ENCODE measurements around the gene SOX30. TPM values are rescaled to one million over a fixed set of nuclear protein-coding genes. Genes with fewer than 3 reads are reported as not detected.
"Not testable (repeated sequence)": the region's sequence is repeated elsewhere in the genome, so short reads cannot be mapped to it uniquely, and the experiment has no call there.

Gene SOX30
- under 0.01 TPM in 1 of 2 replicates, not detected in the other for total RNA-seq

- FAIRE-seq (no peak), DNase-seq (ENCODE audit: low read depth) (no peak)
- Histone ChIP-seq H3K4me3 (ENCODE audit: low read depth, low read length) (peak within 1 kb of the TSS; percentile 33), H3K27me3 (ENCODE audit: control insufficient read depth, insufficient read depth, low read length) (no peaks in the 10 kb centered on the region), H3K36me3 (ENCODE audit: control insufficient read depth, insufficient read depth, low read length) (no peaks in the 10 kb centered on the region)
- TF ChIP-seq, protein P1, sequence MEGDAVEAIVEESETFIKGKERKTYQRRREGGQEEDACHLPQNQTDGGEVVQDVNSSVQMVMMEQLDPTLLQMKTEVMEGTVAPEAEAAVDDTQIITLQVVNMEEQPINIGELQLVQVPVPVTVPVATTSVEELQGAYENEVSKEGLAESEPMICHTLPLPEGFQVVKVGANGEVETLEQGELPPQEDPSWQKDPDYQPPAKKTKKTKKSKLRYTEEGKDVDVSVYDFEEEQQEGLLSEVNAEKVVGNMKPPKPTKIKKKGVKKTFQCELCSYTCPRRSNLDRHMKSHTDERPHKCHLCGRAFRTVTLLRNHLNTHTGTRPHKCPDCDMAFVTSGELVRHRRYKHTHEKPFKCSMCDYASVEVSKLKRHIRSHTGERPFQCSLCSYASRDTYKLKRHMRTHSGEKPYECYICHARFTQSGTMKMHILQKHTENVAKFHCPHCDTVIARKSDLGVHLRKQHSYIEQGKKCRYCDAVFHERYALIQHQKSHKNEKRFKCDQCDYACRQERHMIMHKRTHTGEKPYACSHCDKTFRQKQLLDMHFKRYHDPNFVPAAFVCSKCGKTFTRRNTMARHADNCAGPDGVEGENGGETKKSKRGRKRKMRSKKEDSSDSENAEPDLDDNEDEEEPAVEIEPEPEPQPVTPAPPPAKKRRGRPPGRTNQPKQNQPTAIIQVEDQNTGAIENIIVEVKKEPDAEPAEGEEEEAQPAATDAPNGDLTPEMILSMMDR (IDR thresholded peaks at IDR 0.05; ENCODE audit: insufficient read depth, low read length, severe bottlenecking): no peak
Observed at GRCh38 chr5:157652377-157652692, at the start of gene SOX30. TSS of gene SOX30 (minus strand) at chr5:157652438. CDS start at chr5:157652078, 360 bp downstream.

GRCh38 chr5:157698674-157699073 is 46.4 kb upstream of the SOX30 start:
- not testable (repeated sequence) for H3K4me3 ChIP-seq (ENCODE audit: low read depth, low read length); FAIRE-seq; H3K27me3 ChIP-seq (ENCODE audit: control insufficient read depth, insufficient read depth, low read length); DNase-seq (ENCODE audit: low read depth); H3K36me3 ChIP-seq (ENCODE audit: control insufficient read depth, insufficient read depth, low read length)

DNA sequence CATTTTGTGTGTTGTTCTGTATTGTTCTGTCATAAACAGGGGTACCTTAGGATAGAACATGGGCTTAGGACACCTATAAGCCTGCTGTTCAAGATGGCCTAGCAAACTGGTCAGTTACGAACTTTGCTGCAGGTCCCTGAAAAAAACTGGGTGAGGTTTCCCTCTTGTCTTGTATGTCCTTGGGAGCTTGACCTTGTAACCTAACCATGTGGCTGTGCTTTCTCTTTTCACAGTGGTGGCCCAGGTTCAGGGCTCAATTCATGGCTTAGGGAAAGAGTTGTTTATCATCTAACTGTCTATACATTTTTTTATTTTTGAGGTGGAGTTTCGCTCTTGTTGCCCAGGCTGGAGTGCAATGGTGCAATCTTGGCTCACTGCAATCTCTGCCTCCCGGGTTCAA is 43.9 kb upstream of the SOX30 start:
- DNase-seq (ENCODE audit: low read depth); H3K27me3 ChIP-seq (ENCODE audit: control insufficient read depth, insufficient read depth, low read length); FAIRE-seq; H3K4me3 ChIP-seq (ENCODE audit: low read depth, low read length); H3K36me3 ChIP-seq (ENCODE audit: control insufficient read depth, insufficient read depth, low read length): not testable (repeated sequence)

DNA sequence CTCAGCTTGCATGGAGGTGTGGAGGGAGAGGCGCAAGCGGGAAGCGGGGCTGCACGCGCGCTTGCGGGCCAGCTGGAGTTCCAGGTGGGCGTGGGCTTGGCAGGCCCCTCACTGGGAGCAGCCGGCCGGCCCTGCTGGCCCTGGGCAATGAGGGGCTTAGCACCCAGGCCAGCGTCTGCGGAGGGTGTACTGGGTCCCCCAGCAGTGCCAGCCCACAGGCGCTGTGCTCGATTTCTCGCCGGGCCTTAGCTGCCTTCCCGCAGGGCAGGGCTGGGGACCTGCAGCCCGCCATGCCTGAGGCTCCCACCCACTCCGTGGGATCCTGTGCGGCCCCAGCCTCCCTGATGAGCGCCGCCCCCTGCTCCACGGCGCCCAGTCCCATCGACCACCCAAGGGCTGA is 41.6 kb upstream of the SOX30 start:
- H3K27me3 ChIP-seq (ENCODE audit: control insufficient read depth, insufficient read depth, low read length); FAIRE-seq: not testable (repeated sequence)

GRCh38 chr5:157690690-157691433 is 38.6 kb upstream of the SOX30 start:
- TF ChIP-seq, protein P1 (IDR thresholded peaks at IDR 0.05; ENCODE audit: insufficient read depth, low read length, severe bottlenecking): no peak
- FAIRE-seq: no peak
- H3K4me3 ChIP-seq (ENCODE audit: low read depth, low read length): no peak overlapping the region

More for the DNA sequence above, 41.6 kb upstream of the SOX30 start:
- H3K4me3 ChIP-seq (ENCODE audit: low read depth, low read length); H3K36me3 ChIP-seq (ENCODE audit: control insufficient read depth, insufficient read depth, low read length); DNase-seq (ENCODE audit: low read depth): not testable (repeated sequence)

DNA sequence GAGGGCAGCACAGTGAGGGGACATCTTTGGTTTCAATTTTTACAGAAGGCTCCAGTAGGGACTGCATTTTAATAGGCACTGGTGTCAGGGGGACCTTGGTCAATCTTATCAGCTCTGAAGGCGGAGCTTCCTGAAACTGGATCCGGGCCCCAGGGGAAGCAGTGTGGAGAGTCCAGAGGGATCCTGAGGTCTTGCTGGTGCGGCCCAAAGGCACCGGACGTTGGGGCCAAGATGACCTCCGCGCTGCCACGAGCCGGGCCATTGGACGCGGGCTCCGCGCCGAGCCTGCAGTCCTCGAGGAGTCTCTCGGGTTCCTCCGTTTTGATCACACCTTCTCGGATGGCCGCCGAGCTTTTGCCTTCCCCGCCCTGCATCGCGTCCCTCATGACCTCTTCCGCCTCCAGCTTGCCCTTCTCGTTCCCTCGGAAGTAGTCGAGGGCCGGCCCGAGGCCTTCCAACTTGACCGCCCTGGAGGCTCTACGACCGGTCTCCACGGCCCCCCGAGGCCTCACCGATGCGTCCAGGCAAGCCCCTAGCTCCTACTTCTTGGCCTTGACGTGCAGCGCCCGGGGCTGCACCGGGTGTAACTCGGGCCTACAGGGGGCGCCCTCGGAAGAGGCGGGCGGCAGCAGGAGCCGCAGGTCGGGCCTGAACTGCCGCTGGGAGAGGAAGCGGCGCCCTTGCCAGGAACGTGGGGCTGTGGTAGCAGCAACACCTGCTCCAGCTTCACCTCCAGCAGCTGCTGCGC is 37.9 kb upstream of the SOX30 start:
- TF ChIP-seq, protein P1 (IDR thresholded peaks at IDR 0.05; ENCODE audit: insufficient read depth, low read length, severe bottlenecking): peak; percentile 14
- Histone ChIP-seq H3K27me3 (ENCODE audit: control insufficient read depth, insufficient read depth, low read length) (no peaks in the 10 kb centered on the region), H3K36me3 (ENCODE audit: control insufficient read depth, insufficient read depth, low read length) (no peaks in the 10 kb centered on the region), H3K4me3 (ENCODE audit: low read depth, low read length) (no peak overlapping the region)
- no peak for FAIRE-seq
- DNase-seq (ENCODE audit: low read depth): no peak

More at GRCh38 chr5:157690690-157691433, 38.6 kb upstream of the SOX30 start:
- Histone ChIP-seq H3K36me3 (ENCODE audit: control insufficient read depth, insufficient read depth, low read length) (no peaks in the 10 kb centered on the region), H3K27me3 (ENCODE audit: control insufficient read depth, insufficient read depth, low read length) (no peaks in the 10 kb centered on the region)
- no peak for DNase-seq (ENCODE audit: low read depth)

DNA sequence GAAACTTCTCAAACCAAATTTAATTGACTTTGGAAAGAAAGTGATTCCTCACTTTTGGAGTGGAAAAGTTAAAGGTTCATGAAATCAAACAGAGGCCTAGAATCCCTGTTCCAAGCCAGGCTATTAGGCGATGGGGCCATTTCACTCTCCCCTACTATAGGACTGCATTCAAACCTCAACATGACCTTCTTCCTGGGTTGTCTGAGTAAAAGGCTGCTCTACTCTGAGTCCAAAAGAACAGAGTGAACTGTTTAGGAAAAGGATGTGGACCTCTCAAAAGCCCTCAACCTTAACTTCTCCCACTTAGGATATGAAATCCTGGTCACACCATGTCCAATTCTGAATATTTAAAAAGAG is 34.9 kb upstream of the SOX30 start:
- no peak for FAIRE-seq
- Histone ChIP-seq H3K27me3 (ENCODE audit: control insufficient read depth, insufficient read depth, low read length) (no peaks in the 10 kb centered on the region), H3K4me3 (ENCODE audit: low read depth, low read length) (no peak overlapping the region), H3K36me3 (ENCODE audit: control insufficient read depth, insufficient read depth, low read length) (no peaks in the 10 kb centered on the region)
- no peak for DNase-seq (ENCODE audit: low read depth)
- TF ChIP-seq, protein P1 (IDR thresholded peaks at IDR 0.05; ENCODE audit: insufficient read depth, low read length, severe bottlenecking): no peak

DNA sequence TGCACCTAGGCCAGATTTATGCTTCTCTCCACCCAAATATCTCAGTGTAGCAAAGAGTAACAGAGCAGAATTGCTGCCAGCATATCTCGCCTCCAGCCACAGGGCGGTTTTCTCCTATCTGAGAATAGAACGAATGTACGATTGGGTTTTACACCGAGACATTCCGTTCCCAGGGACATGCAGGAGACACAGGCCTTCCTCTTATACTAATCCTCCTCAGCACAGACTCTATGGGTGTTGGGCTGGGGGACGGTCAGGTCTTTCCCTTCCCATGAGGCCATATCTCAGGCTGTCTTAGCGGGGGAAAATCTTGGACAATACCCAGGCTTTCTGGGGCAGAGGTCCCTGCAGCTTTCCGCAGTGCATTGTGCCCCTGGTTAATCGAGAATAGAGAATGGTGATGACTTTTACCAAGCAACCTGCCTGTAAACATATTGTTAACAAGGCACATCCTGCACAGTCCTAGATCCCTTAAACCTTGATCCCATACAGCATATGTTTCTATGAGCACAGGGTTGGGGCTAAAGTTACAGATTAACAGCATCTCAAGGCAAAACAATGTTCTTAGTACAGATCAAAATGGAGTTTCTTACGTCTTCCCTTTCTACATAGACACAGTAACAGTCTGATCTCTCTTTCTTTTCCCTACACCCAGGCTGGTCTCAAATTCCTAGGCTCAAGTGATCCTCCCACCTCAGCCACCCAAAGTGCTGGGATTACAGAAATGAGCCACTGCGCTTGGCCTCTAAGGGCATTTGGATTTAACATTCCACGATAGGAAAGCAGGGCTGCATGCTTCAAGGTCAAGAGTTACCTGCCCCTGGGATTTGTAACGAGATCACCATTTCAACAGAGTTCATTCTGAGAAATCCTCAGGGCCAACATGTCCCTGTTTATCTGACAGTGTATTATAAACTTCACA is 34.3 kb upstream of the SOX30 start:
- DNase-seq (ENCODE audit: low read depth); H3K27me3 ChIP-seq (ENCODE audit: control insufficient read depth, insufficient read depth, low read length); H3K36me3 ChIP-seq (ENCODE audit: control insufficient read depth, insufficient read depth, low read length); H3K4me3 ChIP-seq (ENCODE audit: low read depth, low read length); FAIRE-seq: not testable (repeated sequence)
